Neural progenitor cell (in vitro differentiated cells): ENCODE data around the gene UVSSA.

ENCODE experiments used
- CTCF ChIP-seq: fragments of 200-600 bp; sonication (generic); IDR thresholded peaks from 2 replicates; pipeline ENCODE4 v1.5.1; 2017; ENCODE audit warnings: antibody characterized with exemption, mild to moderate bottlenecking
- EZH2 ChIP-seq: fragments of 200-600 bp; sonication (generic); IDR thresholded peaks from 2 replicates; pipeline ENCODE4 v1.6.1; 2017; ENCODE audit warnings: antibody characterized with exemption, mild to moderate bottlenecking, moderate library complexity

- TF ChIP-seq EZH2 (no peak), CTCF (no peak)
Observed at GRCh38 chr4:1318046-1318375, 29.0 kb upstream of the UVSSA start.
